ENCODE results near the gene SCP2D1. TPM values are rescaled to one million over a fixed set of nuclear protein-coding genes. Genes with fewer than 3 reads are reported as not detected.

Gene SCP2D1
- total and polyA plus RNA-seq, 2 of the 8 experiments (the other 6 are each of a cell fraction or from before 2014, with no cell fraction given) = not detected

DNA sequence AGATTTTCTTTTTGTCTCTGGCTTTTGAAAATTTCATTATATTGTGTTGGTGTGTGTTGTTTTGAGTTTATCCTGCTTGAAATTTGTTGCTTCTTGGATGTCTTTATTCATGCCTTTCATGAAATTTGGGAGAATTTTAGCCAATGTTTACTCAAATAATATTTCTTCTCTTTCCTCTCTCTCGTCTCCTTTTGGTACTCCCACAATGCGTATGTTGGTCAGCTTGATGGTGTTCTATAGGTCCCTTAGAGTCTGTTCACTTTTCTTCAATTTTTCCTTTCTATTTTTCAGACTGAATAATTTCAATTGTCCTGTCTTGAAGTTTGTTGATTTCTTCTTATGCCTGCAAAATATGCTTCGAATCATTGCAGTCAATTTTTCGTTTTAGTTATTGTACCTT, 39.6 kb downstream of the SCP2D1 start (continued):
- TF ChIP-seq, protein P1, sequence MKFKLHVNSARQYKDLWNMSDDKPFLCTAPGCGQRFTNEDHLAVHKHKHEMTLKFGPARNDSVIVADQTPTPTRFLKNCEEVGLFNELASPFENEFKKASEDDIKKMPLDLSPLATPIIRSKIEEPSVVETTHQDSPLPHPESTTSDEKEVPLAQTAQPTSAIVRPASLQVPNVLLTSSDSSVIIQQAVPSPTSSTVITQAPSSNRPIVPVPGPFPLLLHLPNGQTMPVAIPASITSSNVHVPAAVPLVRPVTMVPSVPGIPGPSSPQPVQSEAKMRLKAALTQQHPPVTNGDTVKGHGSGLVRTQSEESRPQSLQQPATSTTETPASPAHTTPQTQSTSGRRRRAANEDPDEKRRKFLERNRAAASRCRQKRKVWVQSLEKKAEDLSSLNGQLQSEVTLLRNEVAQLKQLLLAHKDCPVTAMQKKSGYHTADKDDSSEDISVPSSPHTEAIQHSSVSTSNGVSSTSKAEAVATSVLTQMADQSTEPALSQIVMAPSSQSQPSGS (IDR thresholded peaks at IDR 0.05; ENCODE audit: low read length) = no peak
- no peak for TF ChIP-seq BACH1 (IDR thresholded peaks at IDR 0.05; ENCODE audit: low read length)
- TF ChIP-seq RFX5 (IDR thresholded peaks at IDR 0.05; ENCODE audit: borderline replicate concordance, low read depth, low read length) = no peak
- TF ChIP-seq TAF7 (optimal IDR thresholded peaks at IDR 0.05; ENCODE audit: borderline replicate concordance, low read depth, low read length) = no peak
- no peak for TF ChIP-seq PHF8 (conservative IDR thresholded peaks at IDR 0.05; ENCODE audit: low read depth, low read length)
- TF ChIP-seq SAP30 (IDR thresholded peaks at IDR 0.05; ENCODE audit: insufficient read depth, insufficient replicate concordance, low read length) = no peak
- no peak for TF ChIP-seq POLR2A (IDR thresholded peaks at IDR 0.05; ENCODE audit: control extremely low read depth in 1 of 2, low read depth in 2 of 2, low read length in 2 of 2)
